HG02798 (cell line): ENCODE measurements around the gene PSME3.
"Not testable (repeated sequence)": the region's sequence is repeated elsewhere in the genome, so short reads cannot be mapped to it uniquely, and the experiment has no call there.

ENCODE experiments used
- ATAC-seq: cut with Tn5 transposase; IDR thresholded peaks from one replicate; pipeline ENCODE4 v1.9.1; 2021; ENCODE audit warnings: mild to moderate bottlenecking; ENCODE audit not compliant: unreplicated experiment, poor library complexity

PSME3 gene

DNA sequence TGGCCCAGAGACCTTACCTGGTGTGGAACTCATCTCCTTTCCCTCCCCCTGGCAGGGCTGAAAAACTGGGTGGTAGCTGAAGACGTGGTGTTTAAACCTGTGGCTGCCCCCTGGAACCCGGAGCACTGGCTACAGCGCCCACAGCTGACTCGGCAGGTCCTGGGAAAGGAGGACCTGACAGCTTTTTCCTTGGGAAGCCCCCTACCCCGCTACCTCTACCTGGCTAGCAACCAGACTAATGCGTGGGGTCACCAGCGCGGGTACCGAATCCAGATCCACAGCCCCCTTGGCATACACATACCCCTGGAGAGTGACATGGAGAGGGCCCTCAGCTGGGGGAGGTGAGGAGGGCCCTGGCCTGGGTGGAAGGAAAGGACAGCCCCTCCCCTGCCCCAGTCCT lies 15.8 kb downstream of the PSME3 start:
- no peak for ATAC-seq

DNA sequence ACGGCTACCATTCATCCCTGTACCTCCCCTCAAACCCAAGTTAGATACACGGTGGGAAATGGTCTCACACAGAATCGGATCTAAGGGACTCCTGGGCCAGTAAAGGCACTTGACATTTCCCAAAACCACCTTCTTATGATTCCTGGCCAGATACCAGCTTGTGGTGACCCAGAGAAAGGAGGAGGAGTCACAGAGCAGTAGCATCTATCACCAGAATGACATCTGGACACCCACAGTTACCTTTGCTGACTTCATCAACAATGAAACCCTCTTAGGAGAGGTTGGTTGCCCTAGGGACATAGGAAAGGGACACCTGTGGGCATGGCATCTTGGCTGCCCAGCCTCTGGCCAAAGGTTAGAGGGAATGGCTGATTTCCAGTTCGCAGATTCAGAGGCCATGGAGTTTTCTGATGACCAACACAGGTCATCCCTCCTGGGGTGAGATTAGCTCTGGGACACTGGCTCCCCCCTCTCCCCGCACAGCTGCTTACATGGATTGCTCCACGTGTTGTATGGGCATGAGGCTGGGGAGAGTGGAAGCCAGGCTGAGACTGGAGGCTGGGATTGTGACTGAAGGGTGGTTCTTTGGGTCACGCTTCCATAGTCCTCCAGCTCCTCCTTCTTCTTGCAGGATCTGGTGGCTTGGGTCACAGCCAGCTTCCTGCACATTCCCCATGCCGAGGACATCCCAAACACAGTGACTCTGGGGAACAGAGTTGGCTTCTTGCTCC lies 16.4 kb downstream of the PSME3 start:
- ATAC-seq: no peak

- no peak for ATAC-seq
Measured at GRCh38 chr17:42850954-42851353, 17.8 kb downstream of the PSME3 start, which contains the start of gene AOC3. Gene AOC3 (plus strand): TSS chr17:42851199. CDS start chr17:42851344, 145 bp downstream.

- not testable (repeated sequence) for ATAC-seq
Measured at GRCh38 chr17:42851371-42852240, 18.4 kb downstream of the PSME3 start.

- no peak for ATAC-seq
Measured at GRCh38 chr17:42852351-42852750, 19.2 kb downstream of the PSME3 start.

DNA sequence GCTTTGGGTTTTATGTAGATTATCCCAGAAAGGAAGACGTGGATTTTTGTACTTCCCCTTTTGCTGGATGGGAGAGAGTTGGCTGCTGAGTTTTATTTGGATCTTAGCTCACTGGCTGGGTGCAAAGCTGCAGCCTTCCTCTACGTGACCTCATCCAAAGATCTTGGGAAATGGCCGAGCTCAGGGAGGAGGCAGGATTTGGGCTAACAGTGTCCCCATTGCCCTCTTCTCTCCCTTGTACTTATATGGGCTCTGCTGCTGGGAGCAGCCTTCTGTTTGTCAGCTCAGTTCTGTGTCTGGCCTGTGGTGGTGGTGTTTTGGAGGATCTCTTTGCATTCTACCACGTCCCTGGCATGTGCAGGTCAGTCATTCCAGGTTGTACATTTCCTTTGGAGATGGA lies 19.8 kb downstream of the PSME3 start:
- ATAC-seq: no peak

- ATAC-seq: no peak
Measured at GRCh38 chr17:42853597-42853967, 20.4 kb downstream of the PSME3 start.

DNA sequence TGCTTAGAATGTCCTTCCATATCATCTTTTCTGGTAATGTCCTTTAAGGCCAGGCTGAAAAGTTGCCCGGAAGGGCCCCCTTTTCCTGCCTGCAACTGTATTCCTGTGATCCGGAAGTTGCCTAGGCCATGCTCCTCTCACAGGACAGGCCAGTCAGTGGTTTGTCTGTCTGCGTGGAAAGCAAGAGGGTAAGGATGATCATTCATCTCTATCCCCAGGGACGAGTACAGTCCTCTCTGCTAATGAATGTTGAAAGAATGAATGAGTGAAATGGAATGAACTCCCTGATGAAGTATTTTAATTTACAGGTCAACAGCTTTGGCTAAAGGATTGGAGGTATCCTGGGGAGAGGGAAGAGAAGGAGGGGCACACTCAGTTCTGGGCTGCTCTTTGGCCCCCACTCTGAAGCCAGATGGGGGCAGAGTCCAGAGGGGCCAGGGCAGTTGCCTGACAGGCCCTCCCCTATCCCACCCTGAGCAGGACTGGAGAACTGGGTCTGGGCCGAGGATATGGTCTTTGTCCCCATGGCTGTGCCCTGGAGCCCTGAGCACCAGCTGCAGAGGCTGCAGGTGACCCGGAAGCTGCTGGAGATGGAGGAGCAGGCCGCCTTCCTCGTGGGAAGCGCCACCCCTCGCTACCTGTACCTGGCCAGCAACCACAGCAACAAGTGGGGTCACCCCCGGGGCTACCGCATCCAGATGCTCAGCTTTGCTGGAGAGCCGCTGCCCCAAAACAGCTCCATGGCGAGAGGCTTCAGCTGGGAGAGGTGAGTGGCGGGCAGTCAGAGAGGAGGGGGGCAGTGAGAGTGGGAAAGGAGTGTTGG lies 21.0 kb downstream of the PSME3 start:
- ATAC-seq: no peak

DNA sequence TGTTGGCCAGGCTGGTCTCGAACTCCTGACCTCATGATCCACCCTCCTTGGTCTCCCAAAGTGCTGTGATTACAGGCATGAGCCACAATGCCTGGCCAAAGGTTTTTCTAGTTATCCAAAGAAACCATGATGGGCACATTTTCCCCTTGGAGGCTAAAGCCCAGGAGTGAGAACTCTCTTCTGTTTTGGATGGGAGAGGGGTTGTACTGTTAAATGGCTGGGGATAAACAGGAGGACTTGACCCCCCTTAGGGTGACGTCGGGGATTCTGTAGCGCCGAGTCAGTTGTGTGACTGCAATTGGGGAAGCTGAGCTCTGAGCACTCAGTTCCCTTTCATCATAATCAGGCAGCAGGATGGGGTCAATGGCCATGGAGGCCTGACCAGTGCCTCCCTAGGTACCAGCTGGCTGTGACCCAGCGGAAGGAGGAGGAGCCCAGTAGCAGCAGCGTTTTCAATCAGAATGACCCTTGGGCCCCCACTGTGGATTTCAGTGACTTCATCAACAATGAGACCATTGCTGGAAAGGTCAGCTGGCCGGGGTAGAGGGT lies 21.9 kb downstream of the PSME3 start:
- ATAC-seq: no peak

GRCh38 chr17:42856093-42856492 lies 22.9 kb downstream of the PSME3 start:
- not testable (repeated sequence) for ATAC-seq

DNA sequence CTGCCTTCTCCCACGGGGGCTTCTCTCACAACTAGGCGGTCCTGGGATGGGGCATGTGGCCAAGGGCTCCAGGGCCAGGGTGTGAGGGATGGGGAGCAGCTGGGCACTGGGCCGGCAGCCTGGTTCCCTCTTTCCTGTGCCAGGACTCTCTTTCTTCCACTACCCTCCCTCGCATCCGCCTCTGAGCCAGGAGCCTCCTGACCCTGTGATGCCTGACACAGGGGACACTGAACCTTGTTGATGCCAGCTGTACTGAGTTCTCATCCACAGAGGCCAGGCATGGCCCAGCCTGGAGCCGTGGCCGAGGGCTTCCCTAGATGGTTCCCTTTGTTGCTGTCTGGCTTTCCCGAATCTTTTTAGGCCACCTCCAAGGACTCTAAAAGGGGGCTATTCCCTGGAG lies 23.3 kb downstream of the PSME3 start:
- ATAC-seq: not testable (repeated sequence)

DNA sequence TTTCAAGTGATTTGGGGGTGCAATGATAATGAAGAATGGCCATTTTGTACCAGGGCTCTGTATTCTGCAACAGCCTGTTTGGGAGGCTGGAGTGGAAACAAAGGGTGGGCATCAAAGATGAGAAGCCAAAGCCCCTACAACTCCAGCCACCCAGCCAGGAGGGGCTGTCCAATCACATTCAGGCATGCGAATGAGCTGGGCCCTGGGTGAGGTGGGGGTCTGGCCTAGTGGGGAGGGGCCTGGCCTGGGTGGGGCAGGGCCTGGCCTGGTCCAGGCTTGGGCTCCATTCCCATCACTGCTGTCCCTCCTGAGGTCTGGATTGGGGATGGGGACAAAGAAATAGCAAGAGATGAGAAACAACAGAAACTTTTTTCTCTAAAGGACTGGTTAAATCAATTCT lies 24.2 kb downstream of the PSME3 start:
- no peak for ATAC-seq

DNA sequence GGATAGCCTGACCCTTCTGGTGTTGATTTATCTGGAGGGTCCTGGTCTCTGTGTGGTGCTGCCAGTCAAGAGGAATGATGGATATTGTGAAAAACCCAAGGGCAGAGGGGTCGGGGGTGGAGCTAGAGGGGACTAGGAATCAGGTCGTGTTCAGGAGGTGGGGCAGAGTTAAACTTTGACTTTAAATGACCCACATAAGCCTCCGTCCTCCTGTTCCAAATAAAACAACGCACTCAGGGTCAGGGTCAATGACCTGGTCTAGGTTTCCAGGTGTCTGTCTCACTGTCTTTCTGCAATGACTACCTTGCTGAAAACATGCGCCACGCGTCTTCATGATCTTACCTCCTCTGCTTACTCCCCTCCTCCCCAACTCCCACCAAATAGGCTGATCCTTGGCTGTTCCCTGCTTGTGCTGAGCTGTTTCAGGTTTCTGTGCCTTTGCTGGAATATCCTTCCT lies 32.5 kb downstream of the PSME3 start:
- ATAC-seq: no peak

DNA sequence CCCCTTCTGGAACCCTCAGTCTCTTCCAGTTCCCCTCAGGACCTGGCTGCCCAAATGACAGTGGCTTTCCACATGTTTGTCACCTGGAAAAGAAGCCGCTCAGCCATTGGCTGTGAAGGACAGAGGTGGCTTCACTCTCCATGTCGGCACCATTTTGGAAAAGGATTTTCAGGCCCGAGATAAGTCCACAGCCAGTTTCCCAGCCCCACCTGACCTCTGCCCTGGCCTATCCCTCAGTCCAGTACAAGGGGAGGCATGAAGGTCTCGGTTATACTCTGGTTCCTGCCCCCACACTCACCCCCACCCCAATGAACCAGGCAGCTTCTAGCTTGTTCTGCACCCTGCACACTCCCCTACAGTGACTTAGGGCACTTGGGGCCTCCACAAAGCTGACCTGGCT lies 33.0 kb downstream of the PSME3 start:
- no peak for ATAC-seq

- ATAC-seq: no peak
Measured at GRCh38 chr17:42866631-42867575, 33.7 kb downstream of the PSME3 start.

- ATAC-seq: not testable (repeated sequence)
Measured at GRCh38 chr17:42867694-42868261, 34.6 kb downstream of the PSME3 start.

GRCh38 chr17:42868338-42868737 lies 35.1 kb downstream of the PSME3 start:
- ATAC-seq: no peak

- ATAC-seq: no peak
Measured at GRCh38 chr17:42871647-42872046, 38.5 kb downstream of the PSME3 start.
